ENCODE data around the gene TIPRL.

TIPRL gene

GRCh38 chr1:168213349-168213748, 34.6 kb downstream of the TIPRL start:
- CTCF ChIA-PET, result no interaction called here
- DNase-seq (ENCODE audit: low read depth, low spot score), result no peak
- no peak overlapping the region for H3K4me3 ChIP-seq (ENCODE audit: low read depth, low read length)
- TF ChIP-seq CTCF (IDR thresholded peaks at IDR 0.05; ENCODE audit: insufficient read depth, low read length, missing control alignments), result no peak
- POLR2A ChIA-PET, result no interaction called here

GRCh38 chr1:168216171-168216570, 37.4 kb downstream of the TIPRL start:
- CTCF ChIA-PET, result no interaction called here
- POLR2A ChIA-PET, result no interaction called here
- DNase-seq (ENCODE audit: low read depth, low spot score), result no peak

GRCh38 chr1:168217664-168218063, 38.9 kb downstream of the TIPRL start:
- no peak for DNase-seq (ENCODE audit: low read depth, low spot score)
- POLR2A ChIA-PET, result interaction anchor here (0.7 kb wide), 1 partner anchor 952 kb away, joined by 3 read pairs; no protein-coding TSS in a partner anchor
- CTCF ChIA-PET, result interaction anchor here (1.2 to 1.4 kb wide), 3 partner anchors 9 to 17 kb away, joined by 3 read pairs; no protein-coding TSS in a partner anchor
- TF ChIP-seq CTCF (IDR thresholded peaks at IDR 0.05; ENCODE audit: insufficient read depth, low read length, missing control alignments), result no peak
- no peak overlapping the region for H3K4me3 ChIP-seq (ENCODE audit: low read depth, low read length)

More at GRCh38 chr1:168216171-168216570, 37.4 kb downstream of the TIPRL start:
- TF ChIP-seq CTCF (IDR thresholded peaks at IDR 0.05; ENCODE audit: insufficient read depth, low read length, missing control alignments), result no peak
- no peak overlapping the region for H3K4me3 ChIP-seq (ENCODE audit: low read depth, low read length)

- DNase-seq (ENCODE audit: low read depth, low spot score), result no peak
- POLR2A ChIA-PET, result no interaction called here
- CTCF ChIA-PET, result interaction anchor here (1.2 to 1.4 kb wide), 3 partner anchors 8 to 16 kb away, joined by 3 read pairs; no protein-coding TSS in a partner anchor
Observed at GRCh38 chr1:168218658-168219057, 39.9 kb downstream of the TIPRL start.

GRCh38 chr1:168220470-168220871, 41.7 kb downstream of the TIPRL start:
- no peak for DNase-seq (ENCODE audit: low read depth, low spot score)
- H3K4me3 ChIP-seq (ENCODE audit: low read depth, low read length), result no peak overlapping the region
- ChIA-PET POLR2A (no interaction called here), CTCF (interaction anchor here (1.6 kb wide), 1 partner anchor 138 kb away, joined by 3 read pairs; no protein-coding TSS in a partner anchor)
- TF ChIP-seq CTCF (IDR thresholded peaks at IDR 0.05; ENCODE audit: insufficient read depth, low read length, missing control alignments), result no peak

More at GRCh38 chr1:168218658-168219057, 39.9 kb downstream of the TIPRL start:
- TF ChIP-seq CTCF (IDR thresholded peaks at IDR 0.05; ENCODE audit: insufficient read depth, low read length, missing control alignments), result no peak
- H3K4me3 ChIP-seq (ENCODE audit: low read depth, low read length), result no peak overlapping the region

- POLR2A ChIA-PET, result no interaction called here
- no peak overlapping the region for H3K4me3 ChIP-seq (ENCODE audit: low read depth, low read length)
- DNase-seq (ENCODE audit: low read depth, low spot score), result no peak
- CTCF ChIA-PET, result interaction anchor here (1.6 kb wide), 1 partner anchor 139 kb away, joined by 3 read pairs; no protein-coding TSS in a partner anchor
- TF ChIP-seq CTCF (IDR thresholded peaks at IDR 0.05; ENCODE audit: insufficient read depth, low read length, missing control alignments), result no peak
Observed at GRCh38 chr1:168221275-168221674, 42.5 kb downstream of the TIPRL start.

Measured in AG04449 (cell line).